GDM1 (cell line): ENCODE measurements around the gene CFL1.
"Not testable (repeated sequence)": the region's sequence is repeated elsewhere in the genome, so short reads cannot be mapped to it uniquely, and the experiment has no call there.

Experiments
- DNase-seq: peaks from one replicate; lab custom pipeline; 2025; lab: John Stamatoyannopoulos, UW

CFL1 gene

DNA sequence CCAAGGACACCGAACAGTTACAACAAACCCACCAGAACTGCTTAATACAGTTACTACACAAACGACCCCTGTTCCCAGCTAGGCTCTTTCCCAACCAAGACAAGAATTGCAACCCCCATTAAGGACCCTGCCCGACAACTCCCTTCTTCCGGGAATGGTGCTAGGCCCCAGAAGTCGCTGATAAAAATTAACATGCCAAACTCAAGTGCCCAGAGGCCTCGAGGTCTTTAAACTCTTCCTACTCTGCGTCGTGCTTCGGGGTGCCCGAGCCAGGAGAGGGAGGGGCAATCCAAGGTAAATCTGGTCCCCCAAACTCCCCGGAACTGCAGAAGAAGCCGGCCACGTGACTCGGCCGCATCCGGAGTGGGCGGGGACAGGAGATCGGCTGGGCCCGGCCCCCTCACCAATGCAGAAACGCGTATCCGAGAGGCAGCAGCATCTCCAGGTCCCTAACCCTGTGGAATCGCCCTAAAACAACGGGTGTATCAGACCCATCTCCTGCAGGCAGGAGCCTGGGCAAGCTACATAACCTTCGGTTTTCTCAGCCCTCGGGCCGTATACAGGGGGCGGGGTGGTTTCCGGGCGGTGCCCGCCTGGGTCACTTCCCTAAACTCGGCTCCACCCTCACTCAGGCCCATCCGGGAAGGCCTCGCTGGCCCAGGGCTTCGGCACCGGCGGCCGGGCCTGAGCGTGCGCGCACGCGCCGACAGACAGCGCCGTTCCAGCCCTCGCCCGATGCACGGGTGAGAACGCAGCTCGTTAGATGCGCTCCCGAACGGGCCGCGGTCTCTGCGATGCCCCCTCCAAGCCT is 1.1 kb downstream of the CFL1 start:
- peak; percentile 54 for DNase-seq

DNA sequence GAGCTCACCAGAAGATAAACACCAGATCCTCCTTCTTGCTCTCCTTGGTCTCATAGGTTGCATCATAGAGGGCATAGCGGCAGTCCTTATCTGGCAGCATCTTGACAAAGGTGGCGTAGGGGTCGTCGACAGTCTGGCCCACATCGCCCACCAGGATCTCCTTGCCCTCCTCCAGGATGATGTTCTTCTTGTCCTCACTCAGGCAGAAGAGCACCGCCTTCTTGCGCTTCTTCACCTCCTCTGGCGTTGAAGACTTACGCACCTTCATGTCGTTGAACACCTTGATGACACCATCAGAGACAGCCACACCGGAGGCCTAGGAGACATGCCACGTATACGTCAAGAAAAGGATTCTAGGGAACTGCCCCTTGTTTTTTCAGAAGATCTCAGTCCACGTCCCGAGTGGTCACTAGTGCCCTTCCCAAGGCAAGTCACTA is 2.0 kb downstream of the CFL1 start:
- DNase-seq: no peak

DNA sequence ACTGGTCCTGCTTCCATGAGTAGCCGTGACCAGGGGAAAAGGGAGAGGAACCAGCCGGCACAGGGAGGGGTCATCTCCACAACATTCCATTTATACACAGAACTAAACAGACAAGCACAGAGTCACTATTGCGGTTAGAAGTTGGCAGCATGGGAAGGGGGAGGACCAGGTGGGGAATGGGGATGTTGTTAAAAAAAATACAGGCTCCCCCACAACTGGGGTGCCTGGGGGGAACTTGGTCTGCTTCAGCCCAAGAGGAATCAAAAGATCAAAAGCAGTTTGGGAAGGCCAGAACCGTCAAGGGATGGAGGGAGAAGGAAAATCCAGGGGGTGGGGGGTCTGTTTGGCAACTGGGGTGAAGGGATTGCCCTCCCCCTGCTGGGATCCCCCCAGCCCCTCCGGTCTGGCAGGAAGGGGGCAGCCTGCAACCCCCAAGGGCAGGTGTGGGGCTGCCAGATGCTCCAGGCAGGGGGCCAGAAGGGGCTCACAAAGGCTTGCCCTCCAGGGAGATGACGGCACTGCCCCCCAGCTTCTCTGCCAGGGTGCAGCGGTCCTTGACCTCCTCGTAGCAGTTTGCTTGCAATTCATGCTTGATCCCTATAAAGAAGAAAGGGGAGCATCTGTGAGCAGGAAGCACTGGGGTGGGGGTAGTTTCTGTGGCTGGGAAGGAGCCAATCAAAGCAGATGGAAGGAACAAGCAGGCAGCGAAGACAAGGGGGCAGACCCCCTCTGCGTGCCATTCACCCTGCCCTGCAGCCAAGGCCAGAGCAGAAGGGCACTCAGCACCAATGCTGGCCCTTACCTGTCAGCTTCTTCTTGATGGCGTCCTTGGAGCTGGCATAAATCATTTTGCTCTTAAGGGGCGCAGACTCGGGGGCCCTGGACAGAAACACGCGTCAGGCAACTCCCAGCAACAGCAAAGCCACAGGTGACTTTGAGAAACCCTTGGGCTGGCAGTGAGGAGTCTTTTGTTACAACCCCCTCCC is 2.8 kb downstream of the CFL1 start:
- DNase-seq: no peak

DNA sequence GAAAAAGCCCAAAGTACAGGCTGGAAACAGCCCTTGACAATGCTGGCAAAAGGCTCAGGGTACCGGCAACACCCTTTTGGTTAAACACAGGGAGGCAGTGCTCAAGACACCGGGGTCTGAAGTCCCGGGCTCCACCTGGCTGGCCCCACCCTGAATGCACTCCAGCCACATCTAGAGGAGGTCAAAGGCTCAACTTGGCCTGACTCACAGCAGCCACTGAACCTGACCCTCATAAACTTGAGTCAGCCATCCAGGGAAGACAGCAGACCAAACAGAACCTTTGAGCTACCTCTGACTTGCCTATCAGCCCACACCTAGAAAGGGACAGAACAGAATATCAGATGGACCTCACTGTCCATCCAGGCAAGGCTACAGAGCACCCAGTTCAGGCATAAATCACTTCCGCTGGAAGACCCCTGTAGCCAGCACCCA is 3.8 kb downstream of the CFL1 start:
- no peak for DNase-seq

DNA sequence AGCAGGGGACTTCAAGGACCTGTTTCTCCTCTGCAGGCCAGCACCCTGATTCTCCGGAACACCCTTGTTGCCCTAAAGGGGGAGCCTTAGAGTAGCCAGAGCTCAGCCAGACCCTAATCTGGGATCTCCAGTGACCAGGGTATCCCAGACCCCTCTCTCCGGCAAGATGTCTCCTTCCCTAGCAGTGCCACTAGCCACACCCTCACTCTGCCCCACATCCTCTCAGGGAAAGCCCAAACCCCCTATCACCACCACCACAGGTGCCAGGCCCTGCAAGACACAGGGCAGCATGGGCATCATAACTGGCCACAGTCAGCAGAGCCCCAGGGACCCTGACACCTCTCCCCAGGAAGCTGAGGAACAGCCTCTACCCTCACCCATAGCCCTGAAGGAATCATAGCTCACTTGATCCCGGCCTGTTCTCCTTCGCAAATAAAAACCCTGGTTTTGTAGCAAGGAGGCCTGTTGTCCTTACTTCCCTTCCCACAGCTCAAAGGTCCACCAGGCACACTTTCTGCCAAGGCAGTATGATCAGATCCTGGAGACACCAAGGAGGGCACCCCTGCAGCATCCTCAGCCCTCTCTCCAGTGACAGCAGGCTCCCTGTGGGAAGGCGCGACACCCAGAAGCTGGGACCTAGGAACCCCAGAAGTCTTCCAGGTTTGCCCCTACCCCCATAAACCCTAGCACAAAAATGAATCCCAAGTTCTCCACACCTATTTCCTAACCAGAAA is 4.6 kb downstream of the CFL1 start:
- no peak for DNase-seq

DNA sequence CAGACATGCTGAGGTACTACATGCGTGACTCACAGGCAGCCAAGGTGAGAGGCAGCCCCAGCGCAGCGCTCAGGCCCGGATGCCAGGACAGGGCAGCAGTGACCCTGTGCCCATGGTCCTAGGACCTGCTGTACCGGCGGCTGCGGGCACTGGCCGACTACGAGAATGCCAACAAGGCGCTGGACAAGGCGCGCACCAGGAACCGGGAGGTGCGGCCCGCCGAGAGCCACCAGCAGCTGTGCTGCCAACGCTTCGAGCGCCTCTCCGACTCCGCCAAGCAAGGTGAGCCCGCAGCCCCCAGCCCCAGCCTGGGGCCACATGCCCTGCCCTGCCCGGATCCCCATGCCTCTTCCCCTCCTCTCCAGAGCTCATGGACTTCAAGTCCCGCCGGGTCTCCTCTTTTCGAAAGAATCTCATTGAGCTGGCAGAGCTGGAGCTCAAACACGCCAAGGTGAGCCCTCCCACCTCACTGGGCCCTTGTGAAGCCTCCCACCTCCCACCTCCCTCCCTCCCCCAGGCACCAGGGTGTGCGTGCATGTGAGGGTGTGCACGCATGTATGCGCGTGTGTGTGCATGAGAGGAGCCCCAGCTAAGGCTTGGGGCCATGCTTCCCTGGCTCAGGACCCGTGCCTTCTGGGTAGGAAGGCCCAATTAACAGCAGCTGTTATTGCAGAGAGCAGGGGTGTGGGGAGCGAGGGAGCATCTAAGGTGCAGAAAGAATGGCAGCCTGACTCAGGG is 5.3 kb downstream of the CFL1 start:
- no peak for DNase-seq

DNA sequence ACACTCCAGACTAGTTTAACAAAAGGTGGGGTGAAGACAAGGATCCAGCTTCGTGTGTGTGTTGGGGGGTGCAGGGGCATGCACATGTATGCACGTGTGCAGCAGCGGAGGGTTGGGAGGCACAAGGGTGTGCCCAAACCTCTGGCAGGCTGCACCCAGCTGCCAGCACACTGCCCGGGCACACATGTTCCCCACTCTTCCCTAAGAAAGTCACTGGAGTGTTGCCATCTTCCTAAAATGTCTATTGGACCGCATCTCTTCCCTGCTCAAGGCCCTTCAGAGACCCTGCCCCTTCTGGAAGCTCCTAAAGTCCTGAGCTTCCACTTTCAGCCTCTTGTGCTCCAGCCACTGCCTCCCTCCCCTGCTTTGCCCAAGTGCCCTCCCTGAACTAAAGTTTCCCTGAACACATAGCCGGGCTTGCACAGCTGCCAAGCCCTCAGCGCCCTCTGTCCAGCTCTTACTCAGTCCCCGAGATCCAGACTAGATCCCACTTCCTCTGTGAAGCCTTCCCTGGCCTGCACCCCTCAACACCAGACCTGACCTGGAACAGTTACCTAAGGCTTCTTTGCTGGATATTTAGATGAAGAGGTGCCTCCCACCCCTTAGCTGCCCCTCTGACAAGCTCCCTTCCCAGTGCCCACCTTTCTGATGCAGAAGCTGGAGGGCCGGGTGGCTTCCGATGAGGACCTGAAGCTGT is 6.0 kb downstream of the CFL1 start:
- no peak for DNase-seq

DNA sequence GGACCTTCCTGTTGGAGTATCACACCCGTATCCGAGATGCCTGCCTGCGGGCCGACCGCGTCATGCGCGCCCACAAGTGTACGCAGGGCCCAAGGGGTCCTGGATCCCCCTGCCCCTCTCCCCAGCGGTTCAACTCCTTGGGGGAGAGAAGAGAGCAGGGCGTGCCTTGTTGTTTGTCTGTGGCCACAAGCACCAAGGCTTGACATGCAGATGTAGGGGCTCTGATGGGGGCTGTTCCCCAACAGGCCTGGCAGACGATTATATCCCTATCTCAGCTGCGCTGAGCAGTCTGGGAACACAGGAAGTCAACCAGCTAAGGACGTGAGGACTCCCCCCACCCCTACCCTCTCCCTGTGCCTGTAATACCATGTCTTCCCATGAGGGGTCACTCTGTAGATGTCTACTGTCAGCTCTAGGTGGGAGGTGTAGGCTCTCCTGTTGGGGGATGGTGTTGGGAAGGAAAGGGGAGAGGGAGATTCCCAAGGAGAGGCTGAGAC is 6.8 kb downstream of the CFL1 start:
- no peak for DNase-seq

DNA sequence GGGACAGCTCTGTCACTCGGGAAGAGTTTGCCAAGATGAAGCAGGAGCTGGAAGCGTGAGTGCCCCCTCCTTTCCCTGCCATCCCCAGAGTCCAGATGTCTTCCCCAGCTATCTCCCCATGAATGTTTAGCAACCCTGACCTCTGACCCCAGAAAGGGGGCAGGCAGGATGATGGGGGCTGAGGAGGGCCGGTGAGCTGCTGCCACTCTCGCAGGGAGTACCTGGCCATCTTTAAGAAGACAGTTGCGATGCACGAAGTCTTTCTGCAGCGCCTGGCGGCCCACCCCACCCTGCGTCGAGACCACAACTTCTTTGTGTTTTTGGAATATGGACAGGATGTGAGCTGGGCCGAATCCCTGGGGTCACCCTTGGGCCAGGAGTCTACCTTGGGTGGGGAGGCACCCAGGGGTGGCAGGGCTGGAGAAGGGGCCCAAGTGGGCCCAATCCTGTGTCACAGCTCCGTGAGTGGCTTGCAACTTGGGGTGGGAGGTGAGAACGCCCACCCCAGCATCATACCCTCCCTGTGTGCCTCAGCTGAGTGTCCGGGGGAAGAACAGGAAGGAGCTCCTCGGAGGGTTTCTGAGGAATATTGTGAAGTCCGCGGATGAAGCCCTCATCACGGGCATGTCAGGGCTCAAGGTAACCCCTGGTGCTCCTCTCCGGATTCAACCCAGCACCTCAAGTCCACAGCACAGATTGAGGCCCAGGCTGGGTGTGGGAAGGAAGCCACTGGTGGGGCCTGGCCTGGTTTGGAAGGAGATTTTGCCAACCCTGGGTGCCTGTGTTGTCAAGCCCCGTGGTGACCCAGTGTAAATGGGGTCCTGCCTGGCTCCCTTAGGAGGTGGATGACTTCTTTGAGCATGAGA is 7.5 kb downstream of the CFL1 start:
- DNase-seq: no peak

DNA sequence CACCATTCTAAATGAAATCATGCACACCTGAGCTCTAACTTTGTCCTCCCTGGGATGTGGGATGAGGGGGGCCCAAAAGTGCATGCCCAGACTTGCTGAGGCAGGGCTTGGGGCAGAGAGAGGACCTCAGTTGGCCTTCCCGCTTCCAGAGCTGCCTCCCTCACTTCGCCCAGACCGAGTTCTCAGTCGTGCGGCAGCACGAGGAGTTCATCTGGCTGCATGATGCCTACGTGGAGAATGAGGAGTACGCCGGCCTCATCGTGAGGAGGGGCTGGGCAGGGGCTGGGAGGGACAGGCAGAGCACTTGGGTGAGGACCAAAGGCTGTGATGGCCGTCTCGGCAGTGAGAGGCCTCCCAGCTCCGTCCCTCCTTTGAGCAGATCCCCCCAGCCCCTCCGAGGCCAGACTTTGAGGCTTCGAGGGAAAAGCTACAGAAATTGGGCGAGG is 8.2 kb downstream of the CFL1 start:
- no peak for DNase-seq

DNA sequence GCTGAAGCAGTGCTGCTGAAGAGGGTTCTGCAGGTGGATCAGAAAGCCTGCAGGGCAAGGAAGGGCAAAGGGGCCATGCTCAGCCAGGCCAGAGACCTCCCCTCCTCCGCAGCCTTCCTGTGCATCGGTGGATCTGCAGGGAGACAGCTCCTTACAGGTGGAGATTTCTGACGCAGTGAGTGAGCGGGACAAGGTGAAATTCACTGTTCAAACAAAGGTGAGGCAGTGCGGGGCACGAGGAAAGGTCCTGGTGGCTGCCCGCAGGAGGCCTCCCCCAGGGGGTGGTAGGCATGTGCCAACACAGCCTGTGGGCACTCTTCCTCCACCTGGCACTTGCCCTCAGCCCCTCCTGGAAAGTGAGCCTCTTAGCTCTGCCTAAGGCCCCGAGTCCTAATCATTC is 8.6 kb downstream of the CFL1 start:
- DNase-seq: no peak

DNA sequence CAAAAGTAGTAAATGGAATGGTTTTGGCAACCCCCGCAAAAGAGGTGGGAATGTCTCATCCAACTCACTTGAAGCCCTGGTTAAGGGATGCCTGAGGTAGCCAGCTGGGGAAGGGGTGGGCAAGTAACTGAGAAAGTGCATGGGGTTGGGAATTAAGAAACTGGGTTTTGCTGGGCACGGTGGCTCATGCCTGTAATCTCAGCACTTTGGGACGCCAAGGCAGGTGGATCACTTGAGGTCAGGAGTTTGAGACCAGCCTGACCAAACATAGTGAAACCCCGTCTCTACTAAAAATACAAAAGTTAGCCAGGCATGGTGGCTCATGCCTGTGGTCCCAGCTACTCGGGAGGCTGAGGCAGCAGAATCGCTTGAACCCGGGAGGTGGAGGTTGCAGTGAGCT is 9.3 kb downstream of the CFL1 start:
- not testable (repeated sequence) for DNase-seq

DNA sequence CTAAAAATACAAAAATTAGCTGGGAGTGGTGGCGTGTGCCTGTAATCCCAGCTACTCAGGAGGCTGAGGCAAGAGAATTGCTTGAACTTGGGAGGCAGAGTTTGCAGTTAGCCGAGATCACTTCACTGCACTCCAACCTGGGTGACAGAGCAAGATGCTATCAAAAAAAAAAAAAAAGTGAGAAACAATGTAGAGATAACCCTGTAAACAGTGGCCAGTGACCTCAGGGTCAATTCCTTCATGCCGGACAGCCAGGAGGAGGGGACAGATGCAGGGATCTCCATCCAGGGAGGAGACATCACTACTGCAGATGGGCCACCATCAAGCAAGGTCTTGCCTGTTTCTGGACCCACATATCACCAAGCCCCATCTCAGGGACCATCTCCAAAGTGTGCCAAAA is 10.2 kb downstream of the CFL1 start:
- no peak for DNase-seq

DNA sequence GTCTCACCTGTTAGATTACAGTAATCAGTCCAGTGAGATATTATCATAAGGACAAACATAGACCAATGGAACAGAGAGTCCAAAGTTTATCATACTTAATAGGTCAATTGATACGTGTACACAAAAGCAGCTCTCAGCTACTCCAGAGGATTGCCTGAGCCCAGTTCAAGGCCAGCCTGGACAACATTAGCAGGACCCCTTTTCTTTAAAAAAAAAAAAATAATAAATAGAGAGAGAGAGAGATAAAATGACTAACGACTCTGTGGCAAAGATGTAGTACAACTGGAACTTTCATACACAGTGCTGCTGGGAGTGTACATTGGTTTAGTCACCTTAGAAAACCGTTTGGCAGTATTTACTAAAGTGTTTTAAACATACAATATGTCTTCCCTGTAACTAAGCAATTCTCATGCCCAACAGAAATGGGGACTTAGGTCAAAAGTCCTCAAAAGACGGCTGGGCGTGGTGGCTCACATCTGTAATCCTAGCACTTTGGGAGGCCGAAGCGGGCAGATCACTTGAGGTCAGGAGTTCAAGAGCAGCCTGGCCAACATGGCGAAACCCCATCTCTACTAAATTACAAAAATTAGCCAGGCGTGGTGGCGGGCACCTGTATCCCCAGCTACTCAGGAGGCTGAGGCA is 13.6 kb downstream of the CFL1 start:
- no peak for DNase-seq

DNA sequence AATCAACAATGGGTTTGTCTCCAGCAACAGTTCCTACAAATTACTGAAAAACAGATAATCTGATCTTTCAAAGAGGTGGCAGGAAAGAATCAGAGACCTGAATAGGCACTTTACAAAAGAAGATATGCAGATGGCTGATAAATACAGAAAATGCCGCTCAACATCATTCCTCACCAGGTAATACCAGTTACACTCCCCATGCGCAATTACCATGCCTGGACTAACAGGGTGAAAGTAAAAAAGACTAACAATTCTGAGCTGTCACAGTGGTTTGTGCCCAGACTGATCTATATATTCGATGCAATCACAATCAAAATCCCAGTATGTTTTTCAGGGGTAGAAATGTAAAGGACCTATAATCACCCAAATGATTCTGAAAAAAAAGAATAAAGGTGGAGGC is 14.2 kb downstream of the CFL1 start:
- DNase-seq: no peak

DNA sequence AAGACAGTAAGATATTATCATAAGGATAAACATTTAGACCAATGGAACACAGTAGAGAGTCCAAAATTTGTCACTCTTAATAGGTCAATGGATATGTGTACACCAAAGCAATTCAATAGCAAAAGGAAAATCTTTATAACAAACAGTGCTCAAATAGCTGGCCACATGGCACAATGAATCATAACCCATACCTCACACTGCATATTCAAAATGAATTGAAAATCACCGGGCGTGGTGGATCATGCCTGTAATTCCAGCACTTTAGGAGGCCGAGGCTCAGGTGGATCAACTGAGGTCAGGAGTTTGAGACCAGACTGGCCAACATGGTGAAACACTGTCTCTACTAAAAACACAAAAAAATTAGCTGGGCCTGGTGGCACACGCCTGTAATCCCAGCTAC is 15.8 kb downstream of the CFL1 start:
- no peak for DNase-seq

DNA sequence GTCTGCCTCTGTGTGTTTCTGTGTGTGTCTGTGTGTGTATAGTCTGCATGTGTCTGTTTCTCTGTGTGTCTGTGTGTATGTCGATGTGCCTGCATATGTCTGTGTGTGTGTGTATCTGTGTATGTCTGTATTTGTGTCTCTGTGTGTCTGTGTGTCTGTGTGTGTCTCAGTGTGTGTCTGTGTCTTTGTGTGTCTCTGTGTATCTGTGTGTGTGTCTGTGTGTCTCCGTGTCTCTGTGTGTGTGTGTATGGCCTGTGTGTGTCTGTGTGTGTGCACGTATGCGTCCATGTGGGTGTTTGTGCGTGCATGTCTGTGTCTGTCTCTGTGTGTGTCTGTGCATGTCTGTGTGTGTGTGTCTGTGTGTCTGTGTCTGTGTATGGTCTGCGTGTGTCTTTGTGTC is 23.8 kb downstream of the CFL1 start:
- DNase-seq: no peak

DNA sequence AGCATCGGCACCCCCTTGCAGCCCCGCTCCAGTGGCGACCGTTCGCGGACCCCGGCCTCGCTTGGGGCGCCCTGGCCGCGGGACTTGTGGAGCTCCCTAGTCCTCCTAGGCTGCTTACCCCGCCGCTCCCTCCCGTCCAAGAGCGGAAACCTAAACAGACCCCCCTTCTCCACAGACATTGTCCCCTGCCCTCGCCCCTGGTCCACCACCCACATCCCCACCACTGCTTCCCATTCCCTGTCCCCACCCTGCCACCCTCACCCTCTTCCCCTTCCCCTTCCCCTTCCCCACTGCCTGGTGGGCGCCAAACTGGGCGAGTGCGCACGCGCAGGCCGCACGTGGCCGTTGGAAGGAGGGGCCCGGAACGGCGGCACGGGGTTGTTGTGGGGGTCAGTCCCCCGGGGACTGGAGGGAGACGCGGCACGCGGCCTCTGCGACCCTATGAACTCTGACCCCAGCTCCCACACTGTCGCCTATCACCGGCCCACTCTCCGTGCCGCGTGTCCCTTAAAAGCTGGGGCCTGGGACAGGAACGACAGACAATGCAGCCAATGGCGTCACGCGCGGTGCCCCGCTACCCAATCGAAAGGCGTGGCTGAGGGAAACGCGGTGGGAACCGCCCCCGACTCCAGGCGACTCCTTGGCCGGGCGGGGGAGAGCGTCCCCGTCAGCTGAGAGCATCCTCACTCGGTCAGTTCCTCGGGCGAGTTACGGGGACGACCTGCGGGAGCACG is 24.5 kb downstream of the CFL1 start, which contains the start of gene SNX32:
TSS of gene SNX32 (plus strand) at position 667 of the 734 bp plus-strand sequence. CDS start 103 bp downstream, outside the sequence.
- peak; percentile 89 for DNase-seq
